Dendritic cell treated with granulocyte-macrophage colony-stimulating factor and Interleukin-4, amounts not matched to agents 40 ng/mL and 50 ng/mL, for 4 days (primary cell): ENCODE measurements around the gene ADD2.

Experiments used
- H3K27ac Mint-ChIP-seq: one replicate; pipeline ENCODE4 v1.8.0; 2022; ENCODE audit warnings: mild to moderate bottlenecking, mixed read lengths
- H3K27me3 Mint-ChIP-seq: one replicate; pipeline ENCODE4 v1.8.0; 2022; ENCODE audit warnings: mild to moderate bottlenecking, mixed read lengths
- H3K36me3 Mint-ChIP-seq: one replicate; pipeline ENCODE4 v1.8.0; 2022; ENCODE audit warnings: low read depth, mixed read lengths
- H3K4me1 Mint-ChIP-seq: one replicate; pipeline ENCODE4 v1.8.0; 2022; ENCODE audit warnings: low read depth, mixed read lengths
- H3K4me3 Mint-ChIP-seq: one replicate; pipeline ENCODE4 v1.8.0; 2022; ENCODE audit warnings: mild to moderate bottlenecking, moderate library complexity, mixed read lengths
- H3K9me3 Mint-ChIP-seq: one replicate; pipeline ENCODE4 v1.8.0; 2022; ENCODE audit warnings: mixed read lengths
- intact Hi-C: fragments of 100-400 bp; cut with micrococcal nuclease; formaldehyde crosslinking; loops from one replicate; pipeline ENCODE4 v1.15.0; 2022

ADD2 gene

DNA sequence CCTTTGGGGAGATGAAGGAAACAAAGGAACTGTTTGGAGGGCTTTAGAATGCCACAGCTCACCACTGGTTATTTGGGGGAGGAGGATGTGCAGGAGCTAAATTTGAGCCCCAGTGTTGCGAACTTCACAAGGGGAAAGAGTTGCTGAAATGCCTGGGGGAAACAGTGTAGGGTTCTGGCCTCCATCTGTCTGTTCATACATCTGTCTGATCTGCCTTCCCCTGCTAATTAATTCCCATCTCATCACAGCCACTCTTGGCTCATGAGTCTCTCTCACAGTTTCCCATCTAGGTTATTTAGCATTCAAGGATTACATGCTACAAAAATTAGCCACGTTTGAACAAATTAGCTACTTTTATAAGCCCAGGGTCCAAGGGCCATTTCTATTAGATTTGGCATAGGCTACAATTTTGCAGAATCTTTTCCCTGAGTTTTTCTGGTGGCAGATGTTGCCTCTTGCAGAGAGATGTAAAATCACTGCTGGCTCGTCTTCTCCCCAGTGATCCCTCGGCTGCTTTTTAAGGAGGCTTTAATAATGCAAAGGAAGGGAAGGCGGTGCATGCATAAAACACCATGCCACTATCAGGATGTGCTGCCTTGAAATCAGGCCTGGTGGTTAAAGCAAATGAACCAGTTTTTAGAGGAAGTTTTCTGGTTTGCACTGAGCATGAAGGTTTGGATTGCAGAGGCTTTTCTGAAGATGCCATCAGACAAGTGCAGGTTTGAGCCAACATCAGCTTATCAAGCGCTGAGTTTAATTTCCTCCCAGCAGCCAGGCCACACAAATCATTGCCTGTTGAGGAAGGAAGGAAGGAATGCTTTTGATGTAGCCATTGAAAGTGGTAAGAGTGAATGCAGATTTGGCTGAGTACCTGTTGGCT lies 35.0 kb downstream of the ADD2 start:
- Mint-ChIP-seq H3K27ac (no peak overlapping the region), H3K27me3 (peaks cover 21% of the 10 kb centered on the region), H3K4me3 (no peak overlapping the region), H3K4me1 (no peaks in the 10 kb centered on the region), H3K9me3 (no peaks in the 10 kb centered on the region), H3K36me3 (no peaks in the 10 kb centered on the region)
- intact Hi-C loops, result no loop called here

DNA sequence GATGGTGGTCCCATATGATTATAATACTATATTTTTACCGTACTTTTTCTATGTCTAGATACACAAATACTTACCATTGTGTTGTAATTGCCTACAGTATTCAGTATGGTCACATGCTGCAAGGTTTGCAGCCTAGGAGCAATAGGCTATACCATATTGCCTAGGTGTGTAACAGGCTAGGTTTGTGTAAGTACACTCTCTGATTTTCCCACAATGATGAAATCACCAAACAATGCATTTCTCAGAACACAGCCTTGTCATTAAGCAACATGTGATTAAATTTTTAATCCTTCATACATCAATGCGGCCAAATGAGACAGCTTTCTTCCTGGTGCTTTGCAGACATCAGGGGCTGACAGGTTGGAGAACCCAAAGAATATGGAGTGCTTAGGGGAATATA lies 37.3 kb downstream of the ADD2 start:
- H3K27ac Mint-ChIP-seq, result no peak overlapping the region
- H3K36me3 Mint-ChIP-seq, result no peaks in the 10 kb centered on the region
- H3K4me3 Mint-ChIP-seq, result no peak overlapping the region
- H3K27me3 Mint-ChIP-seq, result peaks cover 13% of the 10 kb centered on the region
- no peaks in the 10 kb centered on the region for H3K9me3 Mint-ChIP-seq
- intact Hi-C loops, result no loop called here
- H3K4me1 Mint-ChIP-seq, result no peaks in the 10 kb centered on the region

DNA sequence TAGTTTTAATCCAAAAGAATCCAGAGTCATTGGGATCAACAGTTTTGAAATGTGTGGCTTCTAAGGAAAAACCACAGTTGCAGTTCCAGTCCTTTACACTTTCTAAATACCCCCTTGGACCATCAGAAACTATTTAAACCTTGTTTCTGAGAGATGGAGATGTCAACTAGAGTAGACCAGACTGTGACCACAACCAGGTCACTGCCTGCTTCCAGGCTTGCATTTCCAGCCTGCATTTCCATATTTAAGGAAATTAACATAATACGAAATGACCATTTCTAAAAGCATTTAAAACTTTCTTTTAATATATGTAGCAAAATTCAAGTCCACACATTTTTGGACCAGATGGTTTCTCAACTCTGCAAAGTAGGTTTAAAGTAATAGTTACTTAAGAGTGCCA lies 38.4 kb downstream of the ADD2 start:
- intact Hi-C loops, result no loop called here
- H3K27me3 Mint-ChIP-seq, result peaks cover 9% of the 10 kb centered on the region
- H3K36me3 Mint-ChIP-seq, result no peaks in the 10 kb centered on the region
- no peaks in the 10 kb centered on the region for H3K4me1 Mint-ChIP-seq
- H3K27ac Mint-ChIP-seq, result no peak overlapping the region
- H3K9me3 Mint-ChIP-seq, result no peaks in the 10 kb centered on the region
- no peak overlapping the region for H3K4me3 Mint-ChIP-seq

DNA sequence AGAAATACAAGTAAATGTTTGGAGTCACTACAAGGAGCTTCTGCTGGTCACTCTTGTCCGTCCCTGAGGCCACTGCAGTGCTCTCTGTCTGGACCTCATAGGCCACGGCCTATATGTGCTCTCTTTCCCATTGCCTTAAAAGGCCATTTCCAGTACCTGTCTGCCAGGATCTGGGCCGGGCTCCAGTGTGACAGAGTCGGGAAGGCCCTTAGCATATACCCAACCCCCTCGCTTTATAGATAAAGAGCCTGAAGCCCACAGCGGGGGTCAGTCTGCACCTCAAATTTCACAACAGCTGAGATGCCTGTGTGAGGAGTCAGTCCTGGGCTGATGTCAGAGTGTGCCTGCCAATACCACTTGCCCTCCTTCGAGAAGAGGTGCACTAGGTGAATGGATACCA lies 39.9 kb downstream of the ADD2 start:
- no peaks in the 10 kb centered on the region for H3K9me3 Mint-ChIP-seq
- H3K36me3 Mint-ChIP-seq, result no peaks in the 10 kb centered on the region
- intact Hi-C loops, result no loop called here
- no peak overlapping the region for H3K27ac Mint-ChIP-seq
- no peak overlapping the region for H3K4me3 Mint-ChIP-seq
- no peaks in the 10 kb centered on the region for H3K4me1 Mint-ChIP-seq
- peaks cover 4% of the 10 kb centered on the region for H3K27me3 Mint-ChIP-seq

DNA sequence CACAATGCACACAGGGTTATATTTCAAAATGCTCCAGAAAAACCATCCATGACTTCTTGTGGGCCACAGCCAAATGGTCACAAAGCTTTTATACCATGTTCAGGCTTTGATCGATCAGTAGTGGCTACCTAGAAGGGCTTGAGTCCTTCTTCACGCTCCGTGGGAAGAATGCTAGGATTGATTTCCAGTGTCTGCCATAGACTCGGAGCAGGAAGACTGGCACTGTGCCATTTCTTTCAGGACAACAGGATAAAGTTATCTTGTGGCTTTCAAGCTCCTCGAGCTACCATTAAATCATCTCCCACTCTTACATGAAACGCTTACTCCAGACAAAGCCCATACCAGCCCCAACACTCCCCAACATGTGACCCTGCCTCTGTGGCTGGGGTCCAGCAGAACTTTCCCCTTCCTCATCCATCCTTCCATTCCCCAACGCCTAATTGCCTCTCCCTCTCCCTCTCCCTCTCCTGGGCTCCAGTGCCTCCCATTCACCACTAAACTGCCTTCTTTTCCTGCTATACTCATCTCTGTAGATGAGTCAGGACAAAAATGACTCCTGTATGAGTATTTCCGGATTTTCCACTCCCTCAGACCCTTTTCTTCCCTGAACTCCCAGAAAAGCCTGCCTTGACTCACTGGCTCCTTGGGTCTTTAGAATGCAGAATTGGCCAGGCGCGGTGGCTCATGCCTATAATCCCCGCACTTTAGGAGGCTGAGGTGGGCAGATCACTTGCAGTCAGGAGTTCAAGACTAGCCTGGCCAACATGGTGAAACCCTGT lies 40.9 kb downstream of the ADD2 start:
- H3K27me3 Mint-ChIP-seq, result no peaks in the 10 kb centered on the region
- no peak overlapping the region for H3K27ac Mint-ChIP-seq
- no peaks in the 10 kb centered on the region for H3K9me3 Mint-ChIP-seq
- H3K36me3 Mint-ChIP-seq, result no peaks in the 10 kb centered on the region
- intact Hi-C loops, result no loop called here
- H3K4me3 Mint-ChIP-seq, result no peak overlapping the region
- no peaks in the 10 kb centered on the region for H3K4me1 Mint-ChIP-seq

DNA sequence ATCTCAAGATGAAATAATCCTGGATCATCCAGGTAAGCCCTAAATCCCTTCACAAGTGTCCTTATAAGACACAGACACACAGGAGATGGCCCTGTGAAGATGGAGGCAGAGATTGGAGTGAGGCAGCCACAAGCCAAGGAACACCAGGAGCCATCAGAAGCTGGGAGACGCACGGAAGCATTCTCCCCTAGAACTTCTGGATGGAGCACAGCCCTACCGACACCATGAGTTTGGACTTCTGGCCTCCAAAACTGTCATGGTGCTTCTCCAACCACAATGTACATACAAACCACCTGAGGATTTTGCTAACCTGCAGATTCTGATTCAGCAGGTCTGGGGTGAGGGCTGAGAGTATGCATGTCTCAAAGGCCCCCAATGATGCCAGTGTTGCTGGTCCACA lies 42.5 kb downstream of the ADD2 start:
- H3K4me3 Mint-ChIP-seq, result no peak overlapping the region
- H3K27me3 Mint-ChIP-seq, result no peaks in the 10 kb centered on the region
- intact Hi-C loops, result no loop called here
- no peaks in the 10 kb centered on the region for H3K36me3 Mint-ChIP-seq
- H3K27ac Mint-ChIP-seq, result no peak overlapping the region
- no peaks in the 10 kb centered on the region for H3K9me3 Mint-ChIP-seq
- H3K4me1 Mint-ChIP-seq, result no peaks in the 10 kb centered on the region

DNA sequence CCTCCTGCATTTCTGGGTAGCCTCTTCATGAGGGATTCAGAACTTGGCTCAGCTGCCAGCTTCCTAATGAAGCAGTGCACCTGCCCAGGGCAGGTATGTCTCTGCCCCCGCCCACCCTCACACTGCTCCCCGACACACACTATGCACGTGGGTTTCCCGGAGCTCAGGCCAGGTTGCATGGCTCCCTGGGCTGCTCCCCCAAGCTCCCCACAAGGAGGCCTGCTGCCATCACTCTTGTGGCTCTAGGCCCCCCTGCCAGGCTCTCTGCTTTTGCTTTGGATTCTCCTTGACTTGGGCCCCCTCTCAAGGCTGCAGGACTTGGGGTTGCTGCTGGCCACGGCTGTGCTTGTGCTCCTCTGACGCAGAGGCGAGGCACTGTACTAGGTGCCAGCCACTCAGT lies 43.6 kb downstream of the ADD2 start:
- no peaks in the 10 kb centered on the region for H3K4me1 Mint-ChIP-seq
- H3K4me3 Mint-ChIP-seq, result no peak overlapping the region
- no peaks in the 10 kb centered on the region for H3K27me3 Mint-ChIP-seq
- intact Hi-C loops, result no loop called here
- H3K27ac Mint-ChIP-seq, result no peak overlapping the region
- H3K36me3 Mint-ChIP-seq, result no peaks in the 10 kb centered on the region
- no peaks in the 10 kb centered on the region for H3K9me3 Mint-ChIP-seq

DNA sequence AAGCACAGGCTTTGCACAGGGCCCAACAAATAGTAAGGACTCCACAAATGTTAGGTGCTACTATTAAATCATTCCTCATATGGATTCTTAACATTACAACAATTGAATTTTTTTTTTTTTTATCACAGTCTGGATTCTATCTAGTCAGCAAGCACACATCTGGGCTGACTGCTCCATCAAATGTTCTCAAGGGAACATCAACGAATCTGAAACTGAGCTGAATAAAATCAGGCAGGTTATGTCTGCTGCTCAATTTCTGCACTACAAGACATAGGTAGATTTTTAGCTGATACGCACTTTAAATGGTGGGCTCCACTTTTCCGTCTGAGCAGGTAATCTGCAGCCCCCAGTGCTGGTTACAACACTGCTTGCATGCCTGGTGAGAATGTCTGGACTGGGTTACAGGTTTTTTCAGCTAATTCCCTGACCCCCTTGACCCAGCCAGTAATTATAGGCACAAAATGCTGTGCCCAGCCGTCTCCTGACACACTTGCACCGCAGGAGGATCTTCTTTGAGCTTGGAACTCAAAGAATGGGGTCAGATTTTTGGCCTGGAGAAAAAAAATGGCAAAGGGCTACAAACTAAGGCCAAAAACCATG lies 44.6 kb downstream of the ADD2 start:
- intact Hi-C loops, result no loop called here
- Mint-ChIP-seq H3K27ac (no peak overlapping the region), H3K36me3 (no peaks in the 10 kb centered on the region), H3K9me3 (no peaks in the 10 kb centered on the region), H3K4me3 (no peak overlapping the region), H3K27me3 (no peaks in the 10 kb centered on the region), H3K4me1 (no peaks in the 10 kb centered on the region)

DNA sequence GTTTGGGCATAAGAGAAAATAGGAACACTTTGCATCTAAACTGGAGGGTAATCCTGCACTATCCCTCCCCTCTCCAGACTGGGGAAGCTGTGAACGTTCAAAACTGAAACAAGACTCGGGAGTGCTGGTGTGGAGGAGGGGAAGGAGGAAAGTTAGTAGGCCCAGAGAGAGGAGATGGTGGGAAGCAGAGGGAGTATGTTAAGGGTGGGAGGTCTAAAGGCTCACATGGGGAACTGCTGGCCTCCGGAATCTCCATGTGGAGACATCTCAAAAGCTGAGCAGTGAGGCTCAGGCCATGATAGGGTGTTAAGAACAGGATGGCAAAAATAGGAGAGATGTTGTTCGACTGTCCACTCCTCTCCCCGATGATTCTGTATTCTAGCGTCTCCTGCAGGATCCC lies 47.9 kb downstream of the ADD2 start:
- Mint-ChIP-seq H3K27me3 (peaks cover 2% of the 10 kb centered on the region), H3K4me1 (no peaks in the 10 kb centered on the region), H3K9me3 (no peaks in the 10 kb centered on the region), H3K4me3 (no peak overlapping the region), H3K27ac (no peak overlapping the region), H3K36me3 (no peaks in the 10 kb centered on the region)
- intact Hi-C loops, result no loop called here

DNA sequence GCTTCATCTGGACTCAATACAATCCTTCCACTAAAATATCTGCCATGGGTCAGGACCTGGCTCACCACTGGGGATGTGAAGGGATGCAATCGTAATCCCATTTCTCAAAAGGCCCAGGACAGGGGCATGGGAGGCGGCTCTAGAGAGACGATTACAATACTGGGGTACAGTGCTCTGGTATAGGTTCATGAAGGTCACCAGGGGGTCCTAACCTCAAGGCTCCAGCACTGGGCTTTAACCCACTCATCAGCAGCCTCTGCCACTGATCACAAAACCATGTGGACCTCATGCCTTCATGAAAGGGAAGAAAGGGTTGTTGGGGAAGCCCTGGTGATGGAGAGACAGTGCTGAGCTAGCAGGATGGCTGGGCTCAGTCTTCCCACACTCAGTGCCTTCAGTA lies 48.8 kb downstream of the ADD2 start:
- Mint-ChIP-seq H3K4me1 (no peaks in the 10 kb centered on the region), H3K36me3 (no peaks in the 10 kb centered on the region), H3K27ac (no peak overlapping the region), H3K4me3 (no peak overlapping the region), H3K9me3 (no peaks in the 10 kb centered on the region), H3K27me3 (peaks cover 2% of the 10 kb centered on the region)
- intact Hi-C loops, result no loop called here

DNA sequence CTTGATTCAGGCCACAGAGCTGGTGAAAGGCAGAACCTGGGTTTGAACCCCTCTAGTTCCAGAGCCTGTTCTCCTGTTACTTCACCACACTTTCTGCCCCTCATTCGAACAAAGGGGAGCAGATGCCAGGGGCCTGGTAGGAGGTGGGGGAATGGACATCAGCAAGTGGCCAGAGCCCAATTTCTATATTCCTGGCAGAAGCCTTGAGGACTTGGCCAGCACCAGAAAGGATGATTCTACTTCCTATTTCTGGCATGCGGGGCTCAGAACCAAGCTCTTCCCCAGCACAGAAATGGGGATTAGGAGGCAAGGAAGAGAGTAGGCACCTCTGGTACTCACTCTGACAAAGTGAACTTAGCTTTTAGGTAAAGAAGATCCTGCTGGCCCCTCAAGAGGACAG lies 49.3 kb downstream of the ADD2 start:
- intact Hi-C loops, result no loop called here
- Mint-ChIP-seq H3K36me3 (no peaks in the 10 kb centered on the region), H3K27ac (no peak overlapping the region), H3K27me3 (peaks cover 2% of the 10 kb centered on the region), H3K4me3 (no peak overlapping the region), H3K9me3 (no peaks in the 10 kb centered on the region), H3K4me1 (no peaks in the 10 kb centered on the region)

DNA sequence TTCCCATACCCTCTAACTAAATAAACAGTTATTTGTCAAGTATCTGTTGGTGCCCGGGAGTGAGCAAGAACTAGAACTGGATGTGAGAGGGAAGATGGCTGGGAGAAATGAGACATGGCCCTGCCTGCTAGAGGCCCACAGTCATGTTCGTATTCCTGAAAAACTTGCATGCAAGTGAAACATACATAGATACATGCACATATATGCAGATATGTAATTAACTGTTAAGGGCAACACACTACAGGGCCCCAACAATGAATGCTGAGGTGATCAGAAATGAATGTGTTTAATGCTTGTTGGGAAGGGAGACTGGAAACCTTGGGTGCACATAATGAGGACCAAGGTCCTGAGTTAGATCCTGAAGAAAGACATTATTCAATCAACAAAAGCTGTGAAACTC lies 49.8 kb downstream of the ADD2 start:
- intact Hi-C loops, result no loop called here
- Mint-ChIP-seq H3K27me3 (peaks cover 2% of the 10 kb centered on the region), H3K36me3 (no peaks in the 10 kb centered on the region), H3K4me3 (no peak overlapping the region), H3K9me3 (no peaks in the 10 kb centered on the region), H3K4me1 (no peaks in the 10 kb centered on the region), H3K27ac (no peak overlapping the region)

DNA sequence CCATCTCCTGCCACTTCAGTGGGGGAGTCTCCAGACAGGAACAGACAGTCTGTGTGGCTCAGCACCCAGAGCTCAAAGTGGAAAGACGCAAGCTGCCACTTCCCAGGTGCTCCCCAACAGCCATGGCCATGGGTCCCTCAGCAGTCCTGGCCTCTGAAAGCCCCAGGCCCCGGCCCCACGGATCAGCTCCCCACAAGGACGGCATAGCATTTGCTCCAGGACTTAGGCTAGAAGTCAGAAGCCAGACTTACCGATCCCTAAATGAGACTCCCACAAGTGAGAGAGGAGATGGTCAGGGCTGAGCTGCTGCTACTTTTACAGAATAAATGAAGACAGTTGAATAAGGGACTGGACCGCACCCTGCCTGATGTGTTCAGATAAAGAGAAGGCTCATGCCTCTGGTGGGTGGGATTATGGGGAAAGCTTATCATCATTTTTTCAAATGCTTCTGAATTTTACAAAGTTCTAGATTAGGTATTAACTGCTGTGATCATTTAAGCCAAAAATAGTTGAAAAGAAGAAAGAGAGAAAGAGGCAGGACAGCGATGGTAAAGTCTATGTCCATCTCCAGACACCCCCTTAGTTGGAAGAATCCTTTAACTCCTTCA lies 50.5 kb downstream of the ADD2 start:
- no peaks in the 10 kb centered on the region for H3K4me1 Mint-ChIP-seq
- H3K9me3 Mint-ChIP-seq, result no peaks in the 10 kb centered on the region

DNA sequence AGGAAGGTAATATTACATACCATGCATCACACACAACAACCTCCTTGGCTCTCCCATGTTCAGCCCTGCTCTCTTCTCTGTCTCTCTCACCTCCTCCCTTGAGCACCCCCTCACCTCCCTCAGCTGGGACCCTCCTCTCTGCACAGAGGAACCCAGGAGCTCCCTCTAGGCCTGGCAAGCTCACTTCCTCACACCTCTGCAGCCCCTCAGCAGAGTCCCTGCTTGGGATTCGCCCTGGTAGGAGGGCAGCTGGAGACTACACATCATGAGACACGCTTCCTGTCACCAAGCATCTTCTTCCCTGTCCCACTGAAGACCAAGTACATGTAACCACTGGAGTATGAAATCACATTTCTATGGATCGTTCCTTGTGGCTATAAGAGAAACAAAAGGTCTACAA lies 51.0 kb downstream of the ADD2 start:
- peaks cover 2% of the 10 kb centered on the region for H3K27me3 Mint-ChIP-seq
- intact Hi-C loops, result no loop called here
- no peak overlapping the region for H3K4me3 Mint-ChIP-seq
- no peak overlapping the region for H3K27ac Mint-ChIP-seq
- H3K4me1 Mint-ChIP-seq, result no peaks in the 10 kb centered on the region
- no peaks in the 10 kb centered on the region for H3K36me3 Mint-ChIP-seq
- H3K9me3 Mint-ChIP-seq, result no peaks in the 10 kb centered on the region

More for the DNA sequence above, 50.5 kb downstream of the ADD2 start:
- Mint-ChIP-seq H3K36me3 (no peaks in the 10 kb centered on the region), H3K4me3 (no peak overlapping the region), H3K27ac (no peak overlapping the region), H3K27me3 (peaks cover 2% of the 10 kb centered on the region)
- intact Hi-C loops, result no loop called here
